HepG2 (cell line): ENCODE data around the gene HPCAL1. TPM values are rescaled to one million over a fixed set of nuclear protein-coding genes. Genes with fewer than 3 reads are reported as not detected.

Experiments
- ATAC-seq: fragments of 200-7000 bp; cut with Tn5 transposase; 3 replicates; pipeline ENCODE4 v1.9.1; 2020; ENCODE audit warnings: mild to moderate bottlenecking, moderate library complexity
- BruUV-seq: library from RNA; stranded (reverse); fragments of 400-500 nt; replicated peaks from 2 replicates; lab custom pipeline; 2021; lab: Mats Ljungman, UMichigan
- CTCF ChIA-PET: fragments of 300-600 bp; formaldehyde crosslinking; extraction: SDS; loops from one replicate; lab custom pipeline; 2021; ENCODE audit warnings: low total read pairs, inconsistent platforms, low intra/inter-chr PET ratio; lab: Yijun Ruan, JAX
- POLR2A ChIA-PET: fragments of 350-600 bp; sonication (Branson Sonifier 250); formaldehyde crosslinking; loops from one replicate; lab custom pipeline; 2020; ENCODE audit warnings: antibody characterized with exemption, inconsistent platforms; lab: Yijun Ruan, JAX
- DNase-seq: peaks from one replicate; pipeline ENCODE4 v3.0.0-alpha.2; 2015; ENCODE audit warnings: low spot score
- FAIRE-seq: peaks from 3 replicates; lab custom pipeline; 2011; peaks lifted over from hg19 to GRCh38; lab: Jason Lieb, UNC
- H2AFZ ChIP-seq: one replicate; pipeline ENCODE4 v1.6.1; 2011; ENCODE audit warnings: low read length, inconsistent platforms
- H3K27ac ChIP-seq: fragments of 300-600 bp; 3 replicates; pipeline ENCODE4 v1.8.0; 2011; ENCODE audit warnings: mixed run types, mild to moderate bottlenecking, mixed read lengths, low read length, inconsistent platforms; ENCODE audit not compliant: insufficient read depth; ENCODE audit errors: extremely low read length
- H3K27me3 ChIP-seq, 2 experiments: fragments of 200-600 bp in 1 of 2; 2 replicates in 1 of 2; 3 replicates in 1 of 2; pipeline versions ENCODE4 v1.6.0 to v1.8.0; 2011; ENCODE audit warnings: low read length in 2 of 2, mild to moderate bottlenecking in 2 of 2, moderate library complexity in 2 of 2, inconsistent platforms in 1 of 2; ENCODE audit not compliant: insufficient read depth in 2 of 2, control insufficient read depth in 1 of 2
- H3K36me3 ChIP-seq, 2 experiments: fragments of 200-600 bp in 1 of 2; replicated peaks in 1 of 2; 2 replicates in 1 of 2; 3 replicates in 1 of 2; pipeline versions ENCODE4 v1.5.1 to v1.8.0; 2011; ENCODE audit warnings: low read length in 2 of 2, inconsistent platforms in 1 of 2; ENCODE audit not compliant: insufficient read depth in 2 of 2, control insufficient read depth in 1 of 2
- H3K4me1 ChIP-seq: 2 replicates; pipeline ENCODE4 v1.5.1; 2012; ENCODE audit warnings: low read length, inconsistent platforms; ENCODE audit not compliant: insufficient read depth
- H3K4me2 ChIP-seq: 2 replicates; pipeline ENCODE4 v1.6.0; 2011; ENCODE audit warnings: low read depth, low read length, inconsistent platforms
- H3K4me3 ChIP-seq, 3 experiments: fragments of 200-600 bp in 1 of 3; sonication (generic), shearing (Covaris generic) in 1 of 3; replicated peaks in 1 of 3; 2 replicates each; pipeline ENCODE4 v1.5.1; 2011 to 2016; ENCODE audit warnings: low read length in 3 of 3, inconsistent platforms in 2 of 3, low read depth in 2 of 3, mild to moderate bottlenecking in 2 of 3, control low read depth in 1 of 3, mixed read lengths in 1 of 3; ENCODE audit not compliant: insufficient read depth in 1 of 3
- H3K79me2 ChIP-seq: one replicate; pipeline ENCODE4 v1.6.1; 2011; ENCODE audit warnings: low read length, inconsistent platforms; ENCODE audit not compliant: insufficient read depth
- H3K9ac ChIP-seq: 2 replicates; pipeline ENCODE4 v1.6.0; 2011; ENCODE audit warnings: mild to moderate bottlenecking, low read depth, low read length, inconsistent platforms; ENCODE audit not compliant: insufficient read depth
- H3K9me3 ChIP-seq: 2 replicates; pipeline ENCODE4 v1.5.1; 2012; ENCODE audit warnings: mild to moderate bottlenecking, low read length
- H4K20me1 ChIP-seq: 2 replicates; pipeline ENCODE4 v1.6.0; 2011; ENCODE audit warnings: inconsistent platforms, mild to moderate bottlenecking, low read length, moderate library complexity; ENCODE audit not compliant: insufficient read depth
- AGO2 ChIP-seq: fragments of 200-400 bp; formaldehyde crosslinking; optimal IDR thresholded peaks from 2 replicates; pipeline ENCODE3; 2017; ENCODE audit warnings: mild to moderate bottlenecking, low read depth, low read length, moderate library complexity
- ATF3 ChIP-seq: sonication (generic); formaldehyde crosslinking; IDR thresholded peaks from 2 replicates; pipeline ENCODE4 v1.4.0; 2020; ENCODE audit warnings: missing genetic modification reagents
- BATF2 ChIP-seq: sonication (generic); formaldehyde crosslinking; IDR thresholded peaks from 2 replicates; pipeline ENCODE4 v1.8.0; 2022; ENCODE audit warnings: mild to moderate bottlenecking, missing genetic modification reagents, moderate library complexity
- CREB3 ChIP-seq: sonication (generic); formaldehyde crosslinking; IDR thresholded peaks from 2 replicates; pipeline ENCODE4 v1.5.0; 2020; ENCODE audit warnings: missing genetic modification reagents
- REPIN1 ChIP-seq: sonication (generic); formaldehyde crosslinking; IDR thresholded peaks from 2 replicates; pipeline ENCODE4 v1.8.0; 2022; ENCODE audit warnings: missing genetic modification reagents, low read depth, mild to moderate bottlenecking, borderline replicate concordance
- SRSF4 ChIP-seq: fragments of 200-400 bp; formaldehyde crosslinking; IDR thresholded peaks from one replicate; pipeline ENCODE4 v1.6.1; 2018; ENCODE audit warnings: mild to moderate bottlenecking, low read depth, low read length, moderate library complexity; ENCODE audit not compliant: poor library complexity, severe bottlenecking
- U2AF2 ChIP-seq: fragments of 200-400 bp; formaldehyde crosslinking; IDR thresholded peaks from 2 replicates; pipeline ENCODE4 v1.6.1; 2017; ENCODE audit warnings: low read depth, mild to moderate bottlenecking, low read length
- ZNF362 ChIP-seq: sonication (generic); formaldehyde crosslinking; IDR thresholded peaks from 2 replicates; pipeline ENCODE4 v1.4.0; 2020; ENCODE audit warnings: missing genetic modification reagents, mild to moderate bottlenecking, borderline replicate concordance
- ZNF383 ChIP-seq: sonication (generic); formaldehyde crosslinking; IDR thresholded peaks from 2 replicates; pipeline ENCODE4 v1.4.0; 2020; ENCODE audit warnings: missing genetic modification reagents, mild to moderate bottlenecking, borderline replicate concordance
- ZNF646 ChIP-seq: sonication (generic); formaldehyde crosslinking; IDR thresholded peaks from 2 replicates; pipeline ENCODE4 v1.9.0; 2021; ENCODE audit warnings: mild to moderate bottlenecking, missing genetic modification reagents
- WGBS: methylation state at CpG from one replicate; pipeline ENCODE4 v1.1.6; 2017; ENCODE audit warnings: low lambda C conversion rate; 5-methylcytosine and 5-hydroxymethylcytosine counted together
- in situ Hi-C: cut with HindIII; loops from 2 replicates; pipeline ENCODE4 v1.10.0; 2017; ENCODE audit warnings: low pct_unique_long_range_greater_than_20kb; ENCODE audit not compliant: extremely low pct_ligation_motif_present
- intact Hi-C: fragments of 100-400 bp; cut with micrococcal nuclease; formaldehyde crosslinking; loops from one replicate; pipeline ENCODE4 v1.10.0; 2022; ENCODE audit not compliant: unreplicated experiment
- polyA plus RNA-seq, 8 experiments: library from polyadenylated mRNA; depleted of rRNA in 3 of 8; stranded (reverse) in 7 of 8; unstranded in 1 of 8; fragments of >200 nt; fragmentation: Illumina TruSeq in 4 of 8; extraction: Trizol in 4 of 8; gene quantifications; 2 replicates each; pipeline versions ENCODE4 v1.2.1 to v1.2.3, GENCODE V29; 2011 to 2016; ENCODE audit warnings: low read depth in 4 of 8, missing spikeins in 1 of 8, mixed read lengths in 1 of 8; ENCODE audit not compliant: insufficient read depth in 1 of 8
- total RNA-seq, 5 experiments: library from RNA; depleted of rRNA; stranded (reverse); fragments of >200 nt; fragmentation: Illumina TruSeq; extraction: Trizol; gene quantifications; 2 replicates each; pipeline ENCODE4 v1.2.3, GENCODE V29; 2016; ENCODE audit warnings: low read depth in 1 of 5

HPCAL1 gene
- total and polyA plus RNA-seq, 2 of the 13 experiments (the other 11 are each of a cell fraction or from before 2014, with no cell fraction given), result 29.5 to 29.9 TPM

- TF ChIP-seq CREB3 (CRISPR knock-in tag), result no peak
- TF ChIP-seq AGO2, result peak; percentile 39
- TF ChIP-seq, all 625 proteins: peak for 4
These were observed 18.4 kb upstream of the HPCAL1 start (continued) for GRCh38 chr2:10284108-10284870.

GRCh38 chr2:10285191-10285555 is 17.5 kb upstream of the HPCAL1 start:
- ATAC-seq (peak; percentile 20; the same call in 1 of the 3 replicates), FAIRE-seq (peak; percentile 23), DNase-seq (no peak)
- Histone ChIP-seq H4K20me1 (no peaks in the 10 kb centered on the region), H3K9me3 (no peaks in the 10 kb centered on the region), H3K4me3 (peak overlapping the region in 1 of 3 experiments; percentile 52; a peak in 2 of 6 replicates), H3K79me2 (no peaks in the 10 kb centered on the region), H3K9ac (peak overlapping the region; percentile 43), H3K4me1 (peaks cover 48% of the 10 kb centered on the region), H3K27ac (peak overlapping the region; percentile 15), H3K4me2 (peak overlapping the region; percentile 60), H3K27me3 (no peaks in the 10 kb centered on the region), H2AFZ (no peak overlapping the region), H3K36me3 (no peaks in the 10 kb centered on the region)
- 50% methylated on average over 4 of the region's 5 CpGs for WGBS
- POLR2A ChIA-PET, result interaction anchor here (1.2 to 6.1 kb wide), 6 partner anchors 12 to 165 kb away, joined by 4 to 87 read pairs (median 7); partner anchors contain the start of gene HPCAL1
- intact Hi-C loops (loop anchor here (2.0 kb wide), 1 partner anchor 18 kb away; the partner anchor contains the start of gene HPCAL1), in situ Hi-C loops (no loop called here)
- TSS peak; percentile 42 for BruUV-seq
- CTCF ChIA-PET, result no interaction called here
- TF ChIP-seq REPIN1 (CRISPR knock-in tag) (no peak), U2AF2 (no peak), ATF3 (CRISPR knock-in tag) (no peak), ZNF383 (no peak), ZNF646 (CRISPR knock-in tag) (no peak), ZNF362 (no peak), SRSF4 (no peak), BATF2 (CRISPR knock-in tag) (0 out of 2 replicates have a peak, but pooled peaks have one; percentile 2)
